ENCODE results near the gene SND1. TPM values are rescaled to one million over a fixed set of nuclear protein-coding genes. Genes with fewer than 3 reads are reported as not detected.

SND1 gene
- total and polyA plus RNA-seq, 4 donors, result 59.4 to 214 (median 84.1) TPM

DNA sequence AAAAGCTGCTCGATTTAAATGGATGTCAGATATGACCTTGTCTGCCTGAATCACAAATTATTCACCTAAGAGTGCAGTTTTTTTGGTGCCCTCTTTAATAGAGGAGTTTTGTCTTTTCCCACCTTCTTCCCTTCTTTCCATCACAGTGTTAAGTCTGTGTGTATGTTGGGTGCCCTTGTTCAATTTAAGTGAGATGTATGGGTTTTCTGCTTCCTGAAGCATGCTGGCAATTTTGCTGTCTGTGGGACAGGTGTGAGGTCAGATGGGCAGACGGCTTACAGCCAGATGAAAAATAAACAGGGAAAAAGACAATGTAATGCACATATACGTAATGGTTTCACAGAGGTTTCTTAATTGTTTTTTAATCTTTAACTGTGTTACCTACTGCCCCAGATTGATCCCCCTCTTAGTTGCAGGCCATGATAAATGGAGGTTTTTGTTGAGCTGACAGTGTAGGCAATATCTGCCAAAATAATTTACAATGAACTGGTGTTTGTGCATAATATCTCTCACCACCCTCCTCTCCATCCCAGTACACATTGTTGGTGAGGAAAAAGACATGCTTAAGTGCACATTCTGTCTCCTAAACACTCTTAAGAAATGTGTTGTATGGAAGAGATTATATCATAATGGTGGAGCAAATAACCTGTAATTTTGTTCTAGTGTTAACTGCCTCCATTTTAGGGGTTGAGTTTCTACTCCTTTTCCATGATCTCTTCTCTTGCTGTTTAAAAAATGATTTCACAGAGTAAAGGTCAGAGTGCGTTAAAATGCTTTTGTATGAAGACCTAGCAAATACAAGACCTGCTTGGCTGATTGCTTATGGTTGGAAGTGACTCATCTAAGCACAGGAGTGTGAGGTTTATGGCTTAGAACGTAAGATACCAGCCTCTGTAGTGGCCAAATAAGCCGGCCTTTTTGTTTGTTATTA is 255.4 kb downstream of the SND1 start:
- TF ChIP-seq FOXA1 (IDR thresholded peaks at IDR 0.05) (no peak), HNF4G (IDR thresholded peaks at IDR 0.05) (no peak), HNF4A (conservative IDR thresholded peaks at IDR 0.05) (peak in 1 of 2 donors; percentile 4), NR2F2 (IDR thresholded peaks at IDR 0.05) (no peak), JUND (IDR thresholded peaks at IDR 0.05) (no peak), FOXA2 (IDR thresholded peaks at IDR 0.05) (peak; percentile 5), YY1 (IDR thresholded peaks at IDR 0.05) (no peak)
- TF ChIP-seq, protein P1, sequence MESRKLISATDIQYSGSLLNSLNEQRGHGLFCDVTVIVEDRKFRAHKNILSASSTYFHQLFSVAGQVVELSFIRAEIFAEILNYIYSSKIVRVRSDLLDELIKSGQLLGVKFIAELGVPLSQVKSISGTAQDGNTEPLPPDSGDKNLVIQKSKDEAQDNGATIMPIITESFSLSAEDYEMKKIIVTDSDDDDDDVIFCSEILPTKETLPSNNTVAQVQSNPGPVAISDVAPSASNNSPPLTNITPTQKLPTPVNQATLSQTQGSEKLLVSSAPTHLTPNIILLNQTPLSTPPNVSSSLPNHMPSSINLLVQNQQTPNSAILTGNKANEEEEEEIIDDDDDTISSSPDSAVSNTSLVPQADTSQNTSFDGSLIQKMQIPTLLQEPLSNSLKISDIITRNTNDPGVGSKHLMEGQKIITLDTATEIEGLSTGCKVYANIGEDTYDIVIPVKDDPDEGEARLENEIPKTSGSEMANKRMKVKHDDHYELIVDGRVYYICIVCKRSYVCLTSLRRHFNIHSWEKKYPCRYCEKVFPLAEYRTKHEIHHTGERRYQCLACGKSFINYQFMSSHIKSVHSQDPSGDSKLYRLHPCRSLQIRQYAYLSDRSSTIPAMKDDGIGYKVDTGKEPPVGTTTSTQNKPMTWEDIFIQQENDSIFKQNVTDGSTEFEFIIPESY (IDR thresholded peaks at IDR 0.05), result no peak
- DNase-seq (ENCODE audit: low spot score), result no peak
- H3K27ac ChIP-seq (ENCODE audit: low read depth in 1 of 2, low read length in 2 of 2), result no peak overlapping the region
- peaks cover 0 to 6% (median 3%) of the 10 kb centered on the region in 4 donors for H3K4me1 ChIP-seq (ENCODE audit: control insufficient read depth in 4 of 4, insufficient read depth in 4 of 4, low read length in 3 of 4)
- 68% methylated on average over 6 of the region's 6 CpGs for WGBS
- H3K9ac ChIP-seq (ENCODE audit: low read depth in 1 of 2, low read length in 2 of 2), result no peak overlapping the region
- H3K9me3 ChIP-seq (ENCODE audit: control insufficient read depth in 4 of 4, low read length in 3 of 4), result no peaks in the 10 kb centered on the region
- no peaks in the 10 kb centered on the region for H3K27me3 ChIP-seq (ENCODE audit: control insufficient read depth in 4 of 4, insufficient read depth in 4 of 4, low read length in 3 of 4)
- H3K4me3 ChIP-seq (ENCODE audit: low read depth in 1 of 3, low read length in 3 of 3), result no peak overlapping the region
- H3K36me3 ChIP-seq (ENCODE audit: control insufficient read depth in 4 of 4, insufficient read depth in 3 of 4, low read depth in 1 of 4, low read length in 3 of 4), result peaks cover 0 to 6% (median 0%) of the 10 kb centered on the region in 4 donors

DNA sequence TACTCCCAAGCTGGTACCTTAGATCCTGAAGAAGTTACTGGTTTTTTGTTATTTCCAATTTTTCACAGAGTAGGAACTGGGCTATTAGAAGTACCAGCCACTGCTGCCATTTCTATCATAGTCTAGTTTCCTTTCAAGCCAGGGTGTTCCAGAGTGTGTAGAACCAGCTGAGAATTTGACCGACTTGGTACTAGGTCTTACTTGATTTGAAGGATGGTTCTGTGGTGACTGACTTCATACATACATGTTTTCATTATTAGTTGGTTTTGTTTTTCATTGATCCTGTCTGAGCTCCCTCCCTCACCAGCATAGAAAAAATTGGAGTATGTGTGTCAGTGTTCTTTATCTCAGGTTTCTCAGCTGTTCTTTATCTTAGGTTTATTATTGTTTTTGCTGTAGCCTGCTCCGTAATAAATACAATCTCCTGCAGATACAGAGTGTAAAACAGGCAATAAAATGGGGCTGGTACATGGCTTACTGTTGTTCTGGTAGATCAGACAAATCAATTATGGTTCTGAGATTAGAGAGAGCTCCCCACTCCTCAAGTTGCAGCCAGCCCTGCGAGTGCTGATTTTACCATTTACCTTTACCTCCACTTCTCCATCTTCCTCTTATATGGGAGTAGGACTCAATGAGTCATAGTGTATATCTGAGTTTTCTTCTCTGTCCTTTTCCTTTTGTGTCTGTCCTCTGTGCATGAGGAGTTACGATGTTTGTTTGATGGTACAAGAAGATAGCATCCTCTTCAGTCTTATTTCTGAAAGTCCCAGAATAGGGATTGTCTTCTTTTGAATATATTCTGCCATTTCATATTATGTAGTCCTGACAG is 256.6 kb downstream of the SND1 start:
- no peak overlapping the region for H3K9ac ChIP-seq (ENCODE audit: low read depth in 1 of 2, low read length in 2 of 2)
- no peak for DNase-seq (ENCODE audit: low spot score)
- no peak for TF ChIP-seq ATF3 (IDR thresholded peaks at IDR 0.05)
- no peak for TF ChIP-seq HNF4G (IDR thresholded peaks at IDR 0.05)
- H3K27ac ChIP-seq (ENCODE audit: low read depth in 1 of 2, low read length in 2 of 2), result no peak overlapping the region
- H3K9me3 ChIP-seq (ENCODE audit: control insufficient read depth in 4 of 4, low read length in 3 of 4), result no peaks in the 10 kb centered on the region
- peaks cover 0 to 6% (median 0%) of the 10 kb centered on the region in 4 donors for H3K36me3 ChIP-seq (ENCODE audit: control insufficient read depth in 4 of 4, insufficient read depth in 3 of 4, low read depth in 1 of 4, low read length in 3 of 4)
- H3K4me3 ChIP-seq (ENCODE audit: low read depth in 1 of 3, low read length in 3 of 3), result no peak overlapping the region
- peaks cover 0 to 6% (median 2%) of the 10 kb centered on the region in 4 donors for H3K4me1 ChIP-seq (ENCODE audit: control insufficient read depth in 4 of 4, insufficient read depth in 4 of 4, low read length in 3 of 4)
- H3K27me3 ChIP-seq (ENCODE audit: control insufficient read depth in 4 of 4, insufficient read depth in 4 of 4, low read length in 3 of 4), result no peaks in the 10 kb centered on the region
- WGBS, result 90% methylated on average over 4 of the region's 4 CpGs

GRCh38 chr7:127909424-127910152 is 257.6 kb downstream of the SND1 start:
- DNase-seq (ENCODE audit: low spot score), result no peak
- Histone ChIP-seq H3K4me1 (ENCODE audit: control insufficient read depth in 4 of 4, insufficient read depth in 4 of 4, low read length in 3 of 4) (peaks cover 0 to 6% (median 2%) of the 10 kb centered on the region in 4 donors), H3K4me3 (ENCODE audit: low read depth in 1 of 3, low read length in 3 of 3) (no peak overlapping the region), H3K36me3 (ENCODE audit: control insufficient read depth in 4 of 4, insufficient read depth in 3 of 4, low read depth in 1 of 4, low read length in 3 of 4) (peaks cover 0 to 6% (median 0%) of the 10 kb centered on the region in 4 donors), H3K9ac (ENCODE audit: low read depth in 1 of 2, low read length in 2 of 2) (no peak overlapping the region), H3K27me3 (ENCODE audit: control insufficient read depth in 4 of 4, insufficient read depth in 4 of 4, low read length in 3 of 4) (no peaks in the 10 kb centered on the region), H3K9me3 (ENCODE audit: control insufficient read depth in 4 of 4, low read length in 3 of 4) (no peaks in the 10 kb centered on the region), H3K27ac (ENCODE audit: low read depth in 1 of 2, low read length in 2 of 2) (no peak overlapping the region)
- no peak for TF ChIP-seq RAD21 (IDR thresholded peaks at IDR 0.05)
- TF ChIP-seq NR2F2 (IDR thresholded peaks at IDR 0.05), result no peak
- no peak for TF ChIP-seq JUND (IDR thresholded peaks at IDR 0.05)
- no peak for TF ChIP-seq REST (IDR thresholded peaks at IDR 0.05)
- TF ChIP-seq GABPA (IDR thresholded peaks at IDR 0.05 in 1 of 2, conservative IDR thresholded peaks at IDR 0.05 in 1 of 2), result no peak
- TF ChIP-seq ATF3 (IDR thresholded peaks at IDR 0.05), result no peak
- TF ChIP-seq, protein P1 (IDR thresholded peaks at IDR 0.05), result no peak
- 77% methylated on average over 3 of the region's 3 CpGs for WGBS

All from liver (tissue), 9 donors.